ENCODE data around the gene MRPL58.
"Not testable (repeated sequence)": the region's sequence is repeated elsewhere in the genome, so short reads cannot be mapped to it uniquely, and the experiment has no call there.

The MRPL58 gene

GRCh38 chr17:75012346-75013091 lies at the start of gene MRPL58:
MRPL58 (plus strand) TSS chr17:75012670; CDS start chr17:75012687, 17 bp downstream.
- DNase-seq, result peak; percentile 89

- DNase-seq, result no peak
These were observed 48.8 kb upstream of the MRPL58 start for GRCh38 chr17:74963656-74964055.

- no peak for DNase-seq
These were observed 48.2 kb upstream of the MRPL58 start for GRCh38 chr17:74964246-74964761.

GRCh38 chr17:74964988-74965622 lies 47.4 kb upstream of the MRPL58 start:
- DNase-seq, result no peak

GRCh38 chr17:74968361-74968780 lies 44.1 kb upstream of the MRPL58 start:
- no peak for DNase-seq

GRCh38 chr17:74969501-74969900 lies 43.0 kb upstream of the MRPL58 start:
- not testable (repeated sequence) for DNase-seq

GRCh38 chr17:74970395-74970794 lies 42.1 kb upstream of the MRPL58 start:
- no peak for DNase-seq

- DNase-seq, result no peak
These were observed 41.2 kb upstream of the MRPL58 start for GRCh38 chr17:74971069-74971841.

- DNase-seq, result no peak
These were observed 40.7 kb upstream of the MRPL58 start for GRCh38 chr17:74971842-74972106.

- no peak for DNase-seq
These were observed 40.1 kb upstream of the MRPL58 start, which contains the start of gene HID1 for GRCh38 chr17:74972107-74972972. HID1 (minus strand) TSS chr17:74972759; CDS start chr17:74972656, 103 bp downstream.

- no peak for DNase-seq
These were observed 39.5 kb upstream of the MRPL58 start for GRCh38 chr17:74972973-74973328.

- no peak for DNase-seq
These were observed 36.5 kb upstream of the MRPL58 start for GRCh38 chr17:74975943-74976342.

- no peak for DNase-seq
These were observed 34.7 kb upstream of the MRPL58 start for GRCh38 chr17:74977802-74978201.

- DNase-seq, result no peak
These were observed 34.2 kb upstream of the MRPL58 start for GRCh38 chr17:74978240-74978639.

- no peak for DNase-seq
These were observed 32.9 kb upstream of the MRPL58 start for GRCh38 chr17:74979408-74980146.

GRCh38 chr17:74981318-74981978 lies 31.0 kb upstream of the MRPL58 start:
- no peak for DNase-seq

GRCh38 chr17:74981979-74982662 lies 30.3 kb upstream of the MRPL58 start:
- DNase-seq, result peak; percentile 49

GRCh38 chr17:74982663-74983313 lies 29.7 kb upstream of the MRPL58 start:
- DNase-seq, result not testable (repeated sequence)

- no peak for DNase-seq
These were observed 26.3 kb upstream of the MRPL58 start for GRCh38 chr17:74986206-74986576.

GRCh38 chr17:74987418-74987908 lies 25.0 kb upstream of the MRPL58 start, which contains the start of gene CDR2L:
CDR2L (plus strand) TSS chr17:74987632; CDS start chr17:74988044, 412 bp downstream.
- peak; percentile 89 for DNase-seq
